C4-2B (cell line): Measurements from ENCODE around the gene ARF3.
A peak's percentile ranks its signal among the peaks of the same experiment; 100 is the strongest.

Experiments used
- H3K27ac ChIP-seq: fragments of 450-650 bp; 2 replicates; pipeline ENCODE4 v1.5.1; 2017
- CTCF ChIP-seq: fragments of 450-650 bp; conservative IDR thresholded peaks from 2 replicates; pipeline ENCODE4 v1.5.1; 2017; ENCODE audit warnings: mild to moderate bottlenecking
- ZFX ChIP-seq: fragments of 450-650 bp; IDR thresholded peaks from 2 replicates; pipeline ENCODE4 v1.6.1; 2017

The ARF3 gene

DNA sequence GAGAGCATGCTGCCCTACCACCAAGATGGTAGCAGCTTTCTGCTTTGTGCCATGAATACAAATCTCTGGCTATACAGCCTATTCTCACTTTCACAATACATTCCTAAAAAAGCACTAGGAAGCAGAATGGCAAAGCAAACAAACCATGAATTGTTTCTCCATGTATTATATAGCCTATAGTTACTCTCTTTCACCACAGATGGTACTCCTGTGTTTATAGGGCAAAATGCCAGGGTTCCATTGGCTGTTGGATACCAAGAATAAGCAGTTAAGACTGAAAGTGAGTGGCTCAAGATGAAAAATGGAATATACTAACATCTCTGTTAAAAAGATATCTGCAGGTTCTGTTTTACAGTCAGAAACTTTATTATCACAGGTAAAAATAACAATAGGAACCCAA is 11.1 kb downstream of the ARF3 start:
- TF ChIP-seq ZFX = no peak
- no peak for TF ChIP-seq CTCF
- no peak overlapping the region for H3K27ac ChIP-seq

- no peak overlapping the region for H3K27ac ChIP-seq
- TF ChIP-seq CTCF = no peak
- TF ChIP-seq ZFX = no peak
These were observed 14.1 kb downstream of the ARF3 start for GRCh38 chr12:48943221-48943620.

- no peak overlapping the region for H3K27ac ChIP-seq
- TF ChIP-seq CTCF (no peak), ZFX (no peak)
These were observed 17.1 kb downstream of the ARF3 start for GRCh38 chr12:48940181-48940580.

GRCh38 chr12:48938805-48939204 is 18.5 kb downstream of the ARF3 start:
- TF ChIP-seq CTCF = no peak
- no peak for TF ChIP-seq ZFX
- H3K27ac ChIP-seq = no peak overlapping the region

- TF ChIP-seq CTCF (no peak), ZFX (no peak)
- H3K27ac ChIP-seq = no peak overlapping the region
These were observed 20.1 kb downstream of the ARF3 start for GRCh38 chr12:48937170-48937569.

GRCh38 chr12:48936379-48936979 is 20.8 kb downstream of the ARF3 start:
- no peak overlapping the region for H3K27ac ChIP-seq
- TF ChIP-seq CTCF = peak; percentile 97
- TF ChIP-seq ZFX = no peak

DNA sequence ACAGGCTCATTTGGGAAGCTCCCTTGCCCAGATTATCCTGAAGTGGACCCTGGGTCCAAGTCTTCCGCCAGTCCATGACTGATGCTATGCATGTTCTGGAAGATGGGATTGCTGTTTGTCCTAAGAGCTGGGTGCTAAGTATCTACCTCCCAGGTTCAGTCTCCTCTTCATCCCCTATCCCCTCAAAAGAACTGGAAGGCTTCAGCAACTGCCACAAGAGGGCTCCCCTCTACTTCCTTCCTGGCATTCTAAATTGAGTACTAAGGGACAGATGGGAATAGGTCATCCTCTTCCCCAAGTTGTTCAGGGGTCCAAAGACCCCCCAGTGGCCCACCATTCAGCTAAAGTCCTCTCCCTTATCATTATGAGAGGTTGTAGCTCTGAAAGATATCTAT is 23.0 kb downstream of the ARF3 start:
- TF ChIP-seq CTCF (peak; percentile 34), ZFX (no peak)

More for the DNA sequence above, 23.0 kb downstream of the ARF3 start:
- H3K27ac ChIP-seq = no peak overlapping the region
